ENCODE measurements around the gene VWA3A.

DNA sequence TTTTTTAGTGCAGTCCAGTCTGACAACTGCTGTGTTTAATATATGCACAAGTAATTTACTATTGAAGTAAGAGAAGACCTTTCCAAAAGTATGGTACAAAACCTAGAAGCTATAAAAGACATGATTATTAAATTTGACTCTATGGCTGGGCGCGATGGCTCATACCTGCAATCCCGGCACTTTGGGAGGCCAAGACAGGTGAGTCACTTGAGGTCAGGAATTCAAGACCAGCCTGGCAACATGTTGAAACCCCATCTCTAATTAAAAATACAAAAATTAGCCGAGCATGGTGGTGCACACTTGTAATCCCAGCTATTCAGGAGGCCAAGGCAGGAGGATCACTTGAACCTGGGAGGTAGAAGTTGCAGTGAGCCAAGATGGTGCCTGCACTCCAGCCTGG, 41.4 kb upstream of the VWA3A start:
- TF ChIP-seq, protein P1, sequence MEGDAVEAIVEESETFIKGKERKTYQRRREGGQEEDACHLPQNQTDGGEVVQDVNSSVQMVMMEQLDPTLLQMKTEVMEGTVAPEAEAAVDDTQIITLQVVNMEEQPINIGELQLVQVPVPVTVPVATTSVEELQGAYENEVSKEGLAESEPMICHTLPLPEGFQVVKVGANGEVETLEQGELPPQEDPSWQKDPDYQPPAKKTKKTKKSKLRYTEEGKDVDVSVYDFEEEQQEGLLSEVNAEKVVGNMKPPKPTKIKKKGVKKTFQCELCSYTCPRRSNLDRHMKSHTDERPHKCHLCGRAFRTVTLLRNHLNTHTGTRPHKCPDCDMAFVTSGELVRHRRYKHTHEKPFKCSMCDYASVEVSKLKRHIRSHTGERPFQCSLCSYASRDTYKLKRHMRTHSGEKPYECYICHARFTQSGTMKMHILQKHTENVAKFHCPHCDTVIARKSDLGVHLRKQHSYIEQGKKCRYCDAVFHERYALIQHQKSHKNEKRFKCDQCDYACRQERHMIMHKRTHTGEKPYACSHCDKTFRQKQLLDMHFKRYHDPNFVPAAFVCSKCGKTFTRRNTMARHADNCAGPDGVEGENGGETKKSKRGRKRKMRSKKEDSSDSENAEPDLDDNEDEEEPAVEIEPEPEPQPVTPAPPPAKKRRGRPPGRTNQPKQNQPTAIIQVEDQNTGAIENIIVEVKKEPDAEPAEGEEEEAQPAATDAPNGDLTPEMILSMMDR (conservative IDR thresholded peaks at IDR 0.05 in 1 of 2, IDR thresholded peaks at IDR 0.05 in 1 of 2; ENCODE audit: low read depth in 1 of 2, low read length in 2 of 2), result no peak
- no peak for TF ChIP-seq EZH2 (IDR thresholded peaks at IDR 0.05; ENCODE audit: low read length, missing control alignments)
